Progenitor cell of endocrine pancreas (in vitro differentiated cells): ENCODE results near the gene CCDC92. TPM values are rescaled to one million over a fixed set of nuclear protein-coding genes. Genes with fewer than 3 reads are reported as not detected.

Source experiments
- DNase-seq: peaks from one replicate; pipeline ENCODE4 v3.0.0; 2021; ENCODE audit warnings: low spot score; ENCODE audit not compliant: unreplicated experiment
- H3K27ac Mint-ChIP-seq: 2 replicates; pipeline ENCODE4 v1.8.0; 2021; ENCODE audit warnings: mild to moderate bottlenecking, moderate library complexity, mixed read lengths
- H3K27me3 Mint-ChIP-seq: 2 replicates; pipeline ENCODE4 v1.8.0; 2021; ENCODE audit warnings: mixed read lengths
- H3K36me3 Mint-ChIP-seq: 2 replicates; pipeline ENCODE4 v1.8.0; 2022; ENCODE audit warnings: mixed read lengths; ENCODE audit not compliant: insufficient read depth
- H3K4me1 Mint-ChIP-seq: 2 replicates; pipeline ENCODE4 v1.8.0; 2021; ENCODE audit warnings: low read depth, mixed read lengths
- H3K4me3 Mint-ChIP-seq: 2 replicates; pipeline ENCODE4 v1.8.0; 2021; ENCODE audit warnings: low read depth, mild to moderate bottlenecking, moderate library complexity, mixed read lengths
- H3K9me3 Mint-ChIP-seq: 2 replicates; pipeline ENCODE4 v1.8.0; 2021; ENCODE audit warnings: low read depth, mixed read lengths
- total RNA-seq: library from RNA; stranded (reverse); gene quantifications from 2 replicates; pipeline ENCODE4 v1.2.1, GENCODE V29; 2021
- TF ChIP-seq, protein P1 (sequence below): fragments of 200-600 bp; sonication (generic); IDR thresholded peaks from one replicate; pipeline ENCODE4 v1.5.0; 2021; ENCODE audit warnings: antibody characterized with exemption, mild to moderate bottlenecking; ENCODE audit not compliant: unreplicated experiment

Gene CCDC92
- total RNA-seq, 1 donor from 2014 or later, result 59.1 TPM

- peaks cover 19% of the 10 kb centered on the region for H3K27me3 Mint-ChIP-seq
- TF ChIP-seq, protein P1, sequence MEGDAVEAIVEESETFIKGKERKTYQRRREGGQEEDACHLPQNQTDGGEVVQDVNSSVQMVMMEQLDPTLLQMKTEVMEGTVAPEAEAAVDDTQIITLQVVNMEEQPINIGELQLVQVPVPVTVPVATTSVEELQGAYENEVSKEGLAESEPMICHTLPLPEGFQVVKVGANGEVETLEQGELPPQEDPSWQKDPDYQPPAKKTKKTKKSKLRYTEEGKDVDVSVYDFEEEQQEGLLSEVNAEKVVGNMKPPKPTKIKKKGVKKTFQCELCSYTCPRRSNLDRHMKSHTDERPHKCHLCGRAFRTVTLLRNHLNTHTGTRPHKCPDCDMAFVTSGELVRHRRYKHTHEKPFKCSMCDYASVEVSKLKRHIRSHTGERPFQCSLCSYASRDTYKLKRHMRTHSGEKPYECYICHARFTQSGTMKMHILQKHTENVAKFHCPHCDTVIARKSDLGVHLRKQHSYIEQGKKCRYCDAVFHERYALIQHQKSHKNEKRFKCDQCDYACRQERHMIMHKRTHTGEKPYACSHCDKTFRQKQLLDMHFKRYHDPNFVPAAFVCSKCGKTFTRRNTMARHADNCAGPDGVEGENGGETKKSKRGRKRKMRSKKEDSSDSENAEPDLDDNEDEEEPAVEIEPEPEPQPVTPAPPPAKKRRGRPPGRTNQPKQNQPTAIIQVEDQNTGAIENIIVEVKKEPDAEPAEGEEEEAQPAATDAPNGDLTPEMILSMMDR, result no peak
- peaks cover 4% of the 10 kb centered on the region for H3K4me1 Mint-ChIP-seq
- H3K27ac Mint-ChIP-seq, result no peak overlapping the region
- no peak overlapping the region for H3K4me3 Mint-ChIP-seq
- no peaks in the 10 kb centered on the region for H3K9me3 Mint-ChIP-seq
- H3K36me3 Mint-ChIP-seq, result no peaks in the 10 kb centered on the region
- DNase-seq, result no peak
Measured at GRCh38 chr12:123903301-123904065, 69.1 kb downstream of the CCDC92 start.

DNA sequence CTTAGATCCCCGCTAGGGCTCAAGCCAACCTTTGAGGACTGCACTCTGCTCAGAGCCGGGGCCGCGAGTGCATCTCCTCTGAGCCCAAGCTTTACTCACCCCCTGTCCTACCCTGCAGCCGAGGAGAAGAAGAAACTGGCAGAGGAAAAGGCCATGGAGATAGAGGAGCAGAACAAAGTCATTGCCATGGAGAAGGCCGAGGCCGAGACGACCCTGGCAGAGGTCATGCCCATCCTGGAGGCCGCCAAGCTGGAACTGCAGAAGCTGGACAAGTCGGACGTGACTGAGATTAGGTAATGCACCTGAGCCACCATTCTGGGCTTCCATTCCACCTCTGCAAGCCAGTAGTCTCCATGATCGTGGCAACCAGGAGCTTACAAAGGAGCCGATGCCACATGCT, 69.8 kb downstream of the CCDC92 start:
- DNase-seq, result no peak
- H3K4me1 Mint-ChIP-seq, result peaks cover 4% of the 10 kb centered on the region
- TF ChIP-seq, protein P1, result no peak
- H3K36me3 Mint-ChIP-seq, result no peaks in the 10 kb centered on the region
- H3K27me3 Mint-ChIP-seq, result peaks cover 16% of the 10 kb centered on the region
- H3K9me3 Mint-ChIP-seq, result no peaks in the 10 kb centered on the region
- H3K4me3 Mint-ChIP-seq, result no peak overlapping the region
- H3K27ac Mint-ChIP-seq, result no peak overlapping the region

GRCh38 chr12:123900871-123901376, 71.7 kb downstream of the CCDC92 start:
- TF ChIP-seq, protein P1, result no peak
- Mint-ChIP-seq H3K4me3 (no peak overlapping the region), H3K9me3 (no peaks in the 10 kb centered on the region), H3K36me3 (no peaks in the 10 kb centered on the region), H3K27me3 (peaks cover 14% of the 10 kb centered on the region), H3K4me1 (peaks cover 4% of the 10 kb centered on the region), H3K27ac (no peak overlapping the region)
- DNase-seq, result no peak

- H3K4me1 Mint-ChIP-seq, result peaks cover 2% of the 10 kb centered on the region
- no peaks in the 10 kb centered on the region for H3K36me3 Mint-ChIP-seq
- DNase-seq, result no peak
- H3K27ac Mint-ChIP-seq, result no peak overlapping the region
- TF ChIP-seq, protein P1, result no peak
- H3K9me3 Mint-ChIP-seq, result no peaks in the 10 kb centered on the region
- no peak overlapping the region for H3K4me3 Mint-ChIP-seq
- H3K27me3 Mint-ChIP-seq, result peaks cover 14% of the 10 kb centered on the region
Measured at GRCh38 chr12:123899368-123899767, 73.3 kb downstream of the CCDC92 start.

DNA sequence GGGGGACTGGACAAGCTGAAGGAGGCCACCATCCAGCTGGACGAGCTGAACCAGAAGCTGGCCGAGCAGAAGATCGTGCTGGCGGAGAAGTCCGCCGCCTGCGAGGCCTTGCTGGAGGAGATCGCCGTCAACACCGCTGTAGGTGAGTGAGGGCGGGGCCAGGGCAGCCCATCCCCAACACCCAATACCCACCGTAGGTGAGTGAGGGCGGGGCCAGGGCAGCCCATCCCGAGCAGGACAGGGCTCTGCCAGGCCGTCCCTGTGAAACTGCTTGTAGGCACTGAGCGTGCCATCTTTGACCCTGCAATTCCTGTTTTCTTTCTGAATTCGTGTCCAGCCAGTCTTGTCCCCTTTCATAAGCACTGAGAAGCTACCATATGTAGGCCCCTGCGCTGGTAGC, 74.0 kb downstream of the CCDC92 start:
- peaks cover 2% of the 10 kb centered on the region for H3K4me1 Mint-ChIP-seq
- no peak for DNase-seq
- TF ChIP-seq, protein P1, result no peak
- no peak overlapping the region for H3K4me3 Mint-ChIP-seq
- H3K27me3 Mint-ChIP-seq, result peaks cover 10% of the 10 kb centered on the region
- no peak overlapping the region for H3K27ac Mint-ChIP-seq
- H3K9me3 Mint-ChIP-seq, result no peaks in the 10 kb centered on the region
- no peaks in the 10 kb centered on the region for H3K36me3 Mint-ChIP-seq
